ENCODE results near the gene HDAC2.

HDAC2 gene

DNA sequence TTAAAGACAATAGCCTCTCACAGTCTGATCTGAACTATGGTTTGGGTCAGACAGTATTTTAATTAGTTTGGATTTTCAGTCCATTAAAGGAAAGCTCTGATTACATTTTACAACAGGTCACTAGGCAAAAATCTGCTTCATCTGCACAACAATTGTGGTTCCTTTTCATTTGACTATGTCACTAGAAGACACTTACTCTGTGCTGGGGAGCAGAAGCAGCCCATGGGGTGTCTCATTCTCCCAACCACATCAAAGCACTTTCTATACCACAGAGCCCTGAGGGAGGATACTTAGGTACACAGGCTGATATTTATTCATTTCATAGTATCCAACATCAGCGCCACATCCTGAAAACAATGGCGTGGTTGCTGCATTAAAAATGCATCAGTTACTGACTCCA lies 36.6 kb upstream of the HDAC2 start:
- Histone ChIP-seq H3K4me1 (ENCODE audit: control insufficient read depth, low read length) (no peaks in the 10 kb centered on the region), H3K4me3 (ENCODE audit: low read length) (no peak overlapping the region), H3F3A (ENCODE audit: control insufficient read depth, insufficient read depth) (no peaks in the 10 kb centered on the region), H3K27ac (ENCODE audit: low read depth, low read length) (no peak overlapping the region), H3K9me3 (ENCODE audit: control insufficient read depth, insufficient read depth, low read length) (no peaks in the 10 kb centered on the region), H3K79me2 (ENCODE audit: control insufficient read depth, low read length) (no peaks in the 10 kb centered on the region), H4K20me1 (ENCODE audit: control insufficient read depth, insufficient read depth, low read depth, low read length) (no peaks in the 10 kb centered on the region), H3K27me3 (ENCODE audit: control insufficient read depth, low read length) (peaks cover 7% of the 10 kb centered on the region; the same call in 1 of the 2 replicates), H3K4me2 (ENCODE audit: low read length) (no peak overlapping the region), H3K36me3 (ENCODE audit: control insufficient read depth, low read length) (no peaks in the 10 kb centered on the region), H3K9me2 (replicated peaks; ENCODE audit: control insufficient read depth, low read length) (no peaks in the 10 kb centered on the region)
- TF ChIP-seq, protein P1, sequence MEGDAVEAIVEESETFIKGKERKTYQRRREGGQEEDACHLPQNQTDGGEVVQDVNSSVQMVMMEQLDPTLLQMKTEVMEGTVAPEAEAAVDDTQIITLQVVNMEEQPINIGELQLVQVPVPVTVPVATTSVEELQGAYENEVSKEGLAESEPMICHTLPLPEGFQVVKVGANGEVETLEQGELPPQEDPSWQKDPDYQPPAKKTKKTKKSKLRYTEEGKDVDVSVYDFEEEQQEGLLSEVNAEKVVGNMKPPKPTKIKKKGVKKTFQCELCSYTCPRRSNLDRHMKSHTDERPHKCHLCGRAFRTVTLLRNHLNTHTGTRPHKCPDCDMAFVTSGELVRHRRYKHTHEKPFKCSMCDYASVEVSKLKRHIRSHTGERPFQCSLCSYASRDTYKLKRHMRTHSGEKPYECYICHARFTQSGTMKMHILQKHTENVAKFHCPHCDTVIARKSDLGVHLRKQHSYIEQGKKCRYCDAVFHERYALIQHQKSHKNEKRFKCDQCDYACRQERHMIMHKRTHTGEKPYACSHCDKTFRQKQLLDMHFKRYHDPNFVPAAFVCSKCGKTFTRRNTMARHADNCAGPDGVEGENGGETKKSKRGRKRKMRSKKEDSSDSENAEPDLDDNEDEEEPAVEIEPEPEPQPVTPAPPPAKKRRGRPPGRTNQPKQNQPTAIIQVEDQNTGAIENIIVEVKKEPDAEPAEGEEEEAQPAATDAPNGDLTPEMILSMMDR (IDR thresholded peaks at IDR 0.05; ENCODE audit: low read depth, low read length, poor library complexity, severe bottlenecking): no peak
- TF ChIP-seq EZH2phosphoT487 (IDR thresholded peaks at IDR 0.05; ENCODE audit: borderline replicate concordance, low read length): no peak

DNA sequence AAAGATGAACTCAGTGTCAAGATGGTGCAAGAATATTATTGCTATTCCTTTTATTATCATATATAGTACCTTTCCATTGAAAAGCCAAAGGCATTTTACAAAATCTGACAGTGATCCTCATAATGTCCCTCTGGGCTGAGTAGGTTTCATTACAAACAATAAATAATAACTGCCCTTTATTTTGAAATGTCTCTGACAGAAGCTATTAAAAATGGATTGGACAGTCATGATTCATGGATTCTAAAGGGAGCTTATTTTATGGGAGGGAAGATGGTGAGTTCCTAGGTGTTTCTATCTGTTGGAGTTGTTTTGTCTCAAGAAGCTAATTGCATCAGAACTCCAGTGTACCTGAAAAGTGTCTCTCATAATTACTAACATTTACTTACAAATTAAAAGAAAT lies 30.4 kb upstream of the HDAC2 start:
- no peaks in the 10 kb centered on the region for H3K36me3 ChIP-seq (ENCODE audit: control insufficient read depth, low read length)
- no peaks in the 10 kb centered on the region for H3K9me2 ChIP-seq (replicated peaks; ENCODE audit: control insufficient read depth, low read length)
- no peaks in the 10 kb centered on the region for H3F3A ChIP-seq (ENCODE audit: control insufficient read depth, insufficient read depth)
- H3K27ac ChIP-seq (ENCODE audit: low read depth, low read length): no peak overlapping the region
- no peaks in the 10 kb centered on the region; the same call in 1 of the 2 replicates for H3K9me3 ChIP-seq (ENCODE audit: control insufficient read depth, insufficient read depth, low read length)
- no peaks in the 10 kb centered on the region for H3K79me2 ChIP-seq (ENCODE audit: control insufficient read depth, low read length)
- H3K27me3 ChIP-seq (ENCODE audit: control insufficient read depth, low read length): no peaks in the 10 kb centered on the region
- no peaks in the 10 kb centered on the region for H3K4me1 ChIP-seq (ENCODE audit: control insufficient read depth, low read length)
- TF ChIP-seq, protein P1 (IDR thresholded peaks at IDR 0.05; ENCODE audit: low read depth, low read length, poor library complexity, severe bottlenecking): no peak
- TF ChIP-seq EZH2phosphoT487 (IDR thresholded peaks at IDR 0.05; ENCODE audit: borderline replicate concordance, low read length): no peak
- no peak overlapping the region for H3K4me2 ChIP-seq (ENCODE audit: low read length)
- H4K20me1 ChIP-seq (ENCODE audit: control insufficient read depth, insufficient read depth, low read depth, low read length): no peaks in the 10 kb centered on the region
- H3K4me3 ChIP-seq (ENCODE audit: low read length): no peak overlapping the region

DNA sequence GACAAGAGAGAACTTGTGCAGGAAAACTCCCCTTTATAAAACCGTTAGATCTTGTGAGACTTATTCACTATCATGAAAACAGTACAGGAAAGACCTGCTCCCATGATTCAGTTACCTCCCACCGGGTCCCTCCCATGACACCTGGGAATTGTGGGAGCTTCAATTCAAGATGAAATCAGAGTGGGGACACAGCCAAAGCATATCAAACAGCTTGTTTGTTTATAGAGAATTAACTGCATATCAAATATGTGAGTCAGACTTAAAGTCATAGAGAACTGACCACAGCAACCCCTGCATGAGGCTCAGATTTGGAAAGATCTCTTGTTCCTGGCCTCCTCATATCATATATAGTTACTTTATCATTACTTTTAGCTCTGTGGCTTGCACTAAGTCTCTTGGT lies 29.1 kb upstream of the HDAC2 start:
- Histone ChIP-seq H3K79me2 (ENCODE audit: control insufficient read depth, low read length) (no peaks in the 10 kb centered on the region), H3K4me1 (ENCODE audit: control insufficient read depth, low read length) (no peaks in the 10 kb centered on the region), H3K9me3 (ENCODE audit: control insufficient read depth, insufficient read depth, low read length) (no peaks in the 10 kb centered on the region; the same call in 1 of the 2 replicates), H3K9me2 (replicated peaks; ENCODE audit: control insufficient read depth, low read length) (no peaks in the 10 kb centered on the region), H4K20me1 (ENCODE audit: control insufficient read depth, insufficient read depth, low read depth, low read length) (no peaks in the 10 kb centered on the region), H3K36me3 (ENCODE audit: control insufficient read depth, low read length) (no peaks in the 10 kb centered on the region), H3K4me2 (ENCODE audit: low read length) (no peak overlapping the region), H3K27me3 (ENCODE audit: control insufficient read depth, low read length) (no peaks in the 10 kb centered on the region), H3K4me3 (ENCODE audit: low read length) (no peak overlapping the region), H3F3A (ENCODE audit: control insufficient read depth, insufficient read depth) (no peaks in the 10 kb centered on the region), H3K27ac (ENCODE audit: low read depth, low read length) (no peak overlapping the region)
- TF ChIP-seq, protein P1 (IDR thresholded peaks at IDR 0.05; ENCODE audit: low read depth, low read length, poor library complexity, severe bottlenecking): no peak
- no peak for TF ChIP-seq EZH2phosphoT487 (IDR thresholded peaks at IDR 0.05; ENCODE audit: borderline replicate concordance, low read length)
